ENCODE measurements around the gene AIFM2.

AIFM2 gene

DNA sequence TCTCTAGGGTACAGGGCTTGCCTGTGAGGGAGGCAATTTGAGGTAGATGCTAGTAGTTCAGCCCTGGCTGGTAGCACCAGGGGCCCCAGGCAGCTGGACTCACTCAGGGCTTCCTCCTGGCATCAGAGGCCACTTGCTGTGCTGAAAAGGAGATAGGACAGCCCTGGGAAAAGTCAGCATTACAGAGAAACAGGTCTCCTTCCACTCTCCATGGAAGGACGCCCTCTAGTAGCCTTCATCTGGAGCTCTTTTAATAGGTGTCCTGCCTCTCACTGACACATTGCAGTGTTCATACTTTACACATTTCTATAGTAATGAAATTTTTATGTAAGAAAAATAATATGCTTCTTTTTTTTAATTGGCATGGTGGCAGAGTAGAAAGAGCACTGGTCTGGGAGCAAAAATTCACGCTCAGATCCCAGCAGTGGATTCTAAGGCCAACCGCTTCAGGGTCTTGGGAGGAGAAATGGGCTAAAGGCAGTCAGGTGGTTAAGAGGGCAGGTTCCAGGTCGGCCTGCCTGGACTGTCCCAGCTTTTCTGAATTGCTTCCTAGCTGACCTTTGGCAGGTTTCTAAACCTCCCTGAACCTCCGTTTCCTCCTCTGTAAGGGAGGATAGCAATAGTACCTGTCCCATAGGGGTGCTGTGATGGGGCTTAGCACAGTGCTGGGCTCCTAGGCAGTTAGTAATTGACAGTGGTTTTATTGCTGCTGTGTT is 35.8 kb downstream of the AIFM2 start:
- TF ChIP-seq, protein P1, sequence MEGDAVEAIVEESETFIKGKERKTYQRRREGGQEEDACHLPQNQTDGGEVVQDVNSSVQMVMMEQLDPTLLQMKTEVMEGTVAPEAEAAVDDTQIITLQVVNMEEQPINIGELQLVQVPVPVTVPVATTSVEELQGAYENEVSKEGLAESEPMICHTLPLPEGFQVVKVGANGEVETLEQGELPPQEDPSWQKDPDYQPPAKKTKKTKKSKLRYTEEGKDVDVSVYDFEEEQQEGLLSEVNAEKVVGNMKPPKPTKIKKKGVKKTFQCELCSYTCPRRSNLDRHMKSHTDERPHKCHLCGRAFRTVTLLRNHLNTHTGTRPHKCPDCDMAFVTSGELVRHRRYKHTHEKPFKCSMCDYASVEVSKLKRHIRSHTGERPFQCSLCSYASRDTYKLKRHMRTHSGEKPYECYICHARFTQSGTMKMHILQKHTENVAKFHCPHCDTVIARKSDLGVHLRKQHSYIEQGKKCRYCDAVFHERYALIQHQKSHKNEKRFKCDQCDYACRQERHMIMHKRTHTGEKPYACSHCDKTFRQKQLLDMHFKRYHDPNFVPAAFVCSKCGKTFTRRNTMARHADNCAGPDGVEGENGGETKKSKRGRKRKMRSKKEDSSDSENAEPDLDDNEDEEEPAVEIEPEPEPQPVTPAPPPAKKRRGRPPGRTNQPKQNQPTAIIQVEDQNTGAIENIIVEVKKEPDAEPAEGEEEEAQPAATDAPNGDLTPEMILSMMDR (conservative IDR thresholded peaks at IDR 0.05; ENCODE audit: control insufficient read depth, insufficient read depth, low read depth, low read length), result no peak
- DNase-seq (ENCODE audit: low read depth), result no peak
- H3K4me3 ChIP-seq (ENCODE audit: control insufficient read depth, low read depth, low read length), result no peak overlapping the region

DNA sequence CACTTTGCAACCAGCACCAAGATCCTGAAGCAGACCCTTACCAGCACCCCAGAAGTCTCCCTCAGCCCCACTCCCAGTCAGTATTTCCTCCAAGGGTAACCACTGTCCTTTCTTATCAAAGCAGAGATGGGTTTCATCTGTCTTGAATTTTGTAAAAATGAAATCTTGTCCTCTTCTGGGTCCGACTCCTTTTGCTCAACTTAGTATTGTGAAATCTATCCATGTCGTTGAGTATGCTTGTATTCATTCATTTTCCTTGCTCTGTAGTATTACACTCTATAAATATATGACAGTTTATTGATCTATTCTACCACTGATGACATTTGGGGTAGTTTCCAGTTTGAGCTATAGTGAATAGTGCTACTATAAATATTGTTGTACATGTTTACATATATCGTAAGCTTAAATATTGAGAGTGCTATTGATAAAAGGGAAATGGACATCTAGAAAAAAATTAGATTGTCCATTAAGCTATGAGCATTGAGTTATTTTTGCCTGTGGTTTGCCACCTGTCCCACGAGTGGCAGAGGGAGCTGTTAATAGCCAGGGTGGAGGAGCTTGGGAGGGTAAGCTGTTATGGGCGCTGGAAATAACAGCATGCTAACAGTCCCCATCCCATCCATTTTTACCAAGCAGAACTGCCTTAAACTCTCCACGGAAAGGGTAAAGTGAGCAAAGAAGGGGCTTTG is 36.5 kb downstream of the AIFM2 start:
- TF ChIP-seq, protein P1 (conservative IDR thresholded peaks at IDR 0.05; ENCODE audit: control insufficient read depth, insufficient read depth, low read depth, low read length), result no peak
- DNase-seq (ENCODE audit: low read depth), result no peak
- no peak overlapping the region for H3K4me3 ChIP-seq (ENCODE audit: control insufficient read depth, low read depth, low read length)

DNA sequence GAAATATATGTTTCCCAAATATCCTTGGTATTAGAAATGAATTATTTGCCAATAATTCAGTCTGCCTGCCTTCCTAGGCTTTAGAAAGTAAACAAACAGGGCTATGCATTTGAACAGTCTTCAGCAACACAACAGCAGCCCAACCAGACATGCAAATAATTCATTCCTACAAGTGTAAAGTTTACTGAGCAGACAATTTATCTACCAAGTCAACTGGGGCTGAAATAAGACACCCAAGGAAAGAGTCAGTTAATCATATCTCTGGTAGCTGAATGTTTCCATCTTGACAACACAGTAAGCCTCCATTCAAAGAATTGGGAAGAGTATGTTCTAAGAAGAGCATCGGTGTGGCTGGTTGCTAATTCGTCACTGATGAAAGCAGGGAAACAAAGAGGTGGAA is 38.4 kb downstream of the AIFM2 start:
- no peak overlapping the region for H3K4me3 ChIP-seq (ENCODE audit: control insufficient read depth, low read depth, low read length)
- no peak for DNase-seq (ENCODE audit: low read depth)
- TF ChIP-seq, protein P1 (conservative IDR thresholded peaks at IDR 0.05; ENCODE audit: control insufficient read depth, insufficient read depth, low read depth, low read length), result no peak

DNA sequence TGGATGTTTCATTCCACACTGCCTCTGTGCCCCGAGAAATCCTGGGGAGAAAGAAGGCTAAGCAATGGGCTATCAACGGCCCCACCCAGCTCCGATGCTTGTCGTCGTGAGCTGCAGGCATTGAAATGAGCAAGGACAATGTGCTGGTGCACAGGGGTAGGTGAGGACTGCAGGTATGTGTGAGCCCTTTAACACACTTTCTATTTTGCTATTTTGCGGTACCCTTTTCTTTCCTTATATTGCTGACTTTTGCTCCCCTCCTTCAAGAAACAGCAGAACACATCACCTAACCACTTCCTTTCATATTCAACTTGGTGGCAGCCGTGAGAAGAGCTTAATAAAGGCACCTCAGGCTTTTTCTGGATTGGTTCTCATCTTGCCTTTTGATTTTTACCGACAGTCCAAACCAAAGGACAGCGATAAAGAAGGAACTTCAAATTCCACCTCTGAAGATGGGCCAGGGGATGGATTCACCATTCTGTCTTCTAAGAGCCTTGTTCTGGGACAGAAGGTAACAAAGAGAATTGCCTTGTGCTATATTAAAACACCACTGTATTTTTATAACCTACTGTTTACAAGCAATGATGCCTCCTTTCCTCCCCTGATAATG is 39.2 kb downstream of the AIFM2 start:
- DNase-seq (ENCODE audit: low read depth), result no peak
- TF ChIP-seq, protein P1 (conservative IDR thresholded peaks at IDR 0.05; ENCODE audit: control insufficient read depth, insufficient read depth, low read depth, low read length), result no peak
- H3K4me3 ChIP-seq (ENCODE audit: control insufficient read depth, low read depth, low read length), result no peak overlapping the region

DNA sequence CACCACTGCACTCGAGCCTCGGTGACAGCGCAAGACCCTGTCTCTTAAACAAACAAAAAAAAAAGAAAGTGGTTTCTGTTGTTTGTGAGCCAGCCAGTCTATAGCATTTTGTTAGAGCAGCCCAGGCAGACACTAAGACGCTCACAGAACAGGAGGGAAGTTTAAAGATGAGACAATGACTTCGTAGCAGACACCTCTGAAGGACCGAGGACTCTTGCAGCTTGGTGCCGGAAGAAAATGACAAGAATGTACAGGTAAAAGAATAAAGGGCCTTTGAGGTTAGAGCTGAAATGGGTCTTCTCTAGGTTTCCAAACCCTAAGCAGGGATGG is 40.3 kb downstream of the AIFM2 start:
- TF ChIP-seq, protein P1 (conservative IDR thresholded peaks at IDR 0.05; ENCODE audit: control insufficient read depth, insufficient read depth, low read depth, low read length), result no peak
- DNase-seq (ENCODE audit: low read depth), result no peak

DNA sequence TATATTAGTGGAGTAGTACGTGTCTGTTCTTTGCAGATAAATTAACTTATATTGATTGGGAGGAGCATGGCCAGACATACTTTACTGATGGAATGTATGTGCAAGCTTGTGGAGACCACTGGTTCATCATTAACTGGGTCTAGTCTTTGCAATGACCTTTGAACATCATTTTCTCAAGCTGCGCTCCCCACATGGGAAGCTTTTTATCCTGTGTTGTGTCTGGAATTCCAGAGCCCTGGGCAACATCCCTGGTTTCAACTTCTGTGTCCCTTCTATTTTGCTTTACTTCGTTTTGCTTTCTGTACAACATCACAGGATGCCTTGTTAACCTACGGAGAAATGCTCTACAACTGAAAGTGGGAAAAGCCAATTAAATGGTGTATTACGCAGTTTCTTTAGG is 41.7 kb downstream of the AIFM2 start:
- no peak for DNase-seq (ENCODE audit: low read depth)
- no peak overlapping the region for H3K4me3 ChIP-seq (ENCODE audit: control insufficient read depth, low read depth, low read length)
- TF ChIP-seq, protein P1 (conservative IDR thresholded peaks at IDR 0.05; ENCODE audit: control insufficient read depth, insufficient read depth, low read depth, low read length), result no peak

More for the DNA sequence above, 40.3 kb downstream of the AIFM2 start:
- no peak overlapping the region for H3K4me3 ChIP-seq (ENCODE audit: control insufficient read depth, low read depth, low read length)

Data from fibroblast of mammary gland (primary cell).